Measurements from ENCODE around the gene TMEM214. TPM values are rescaled to one million over a fixed set of nuclear protein-coding genes. Genes with fewer than 3 reads are reported as not detected.

The TMEM214 gene
- total RNA-seq, 2 donors from 2014 or later, result 50.5 to 53.6 TPM

- Mint-ChIP-seq H3K4me3 (no peak overlapping the region), H3K9me3 (no peaks in the 10 kb centered on the region), H3K36me3 (ENCODE audit: insufficient read depth in 2 of 2) (no peaks in the 10 kb centered on the region), H3K27me3 (ENCODE audit: low read depth) (peaks cover 6% of the 10 kb centered on the region), H3K27ac (no peak overlapping the region), H3K4me1 (ENCODE audit: low read depth) (no peaks in the 10 kb centered on the region)
- no peak for ATAC-seq (replicated peaks in 1 of 2)
- no peak for DNase-seq
These were observed 30.8 kb upstream of the TMEM214 start for GRCh38 chr2:27001950-27002349.

GRCh38 chr2:27003007-27003406 lies 29.8 kb upstream of the TMEM214 start:
- Mint-ChIP-seq H3K27me3 (ENCODE audit: low read depth) (peaks cover 6% of the 10 kb centered on the region), H3K4me3 (no peak overlapping the region), H3K9me3 (no peaks in the 10 kb centered on the region), H3K27ac (no peak overlapping the region), H3K4me1 (ENCODE audit: low read depth) (no peaks in the 10 kb centered on the region), H3K36me3 (ENCODE audit: insufficient read depth in 2 of 2) (no peaks in the 10 kb centered on the region)
- ATAC-seq (replicated peaks in 1 of 2) (no peak), DNase-seq (no peak)

- DNase-seq (no peak), ATAC-seq (replicated peaks in 1 of 2) (no peak)
- Mint-ChIP-seq H3K27me3 (ENCODE audit: low read depth) (peaks cover 6% of the 10 kb centered on the region), H3K9me3 (no peaks in the 10 kb centered on the region), H3K4me1 (ENCODE audit: low read depth) (no peaks in the 10 kb centered on the region), H3K27ac (no peak overlapping the region), H3K4me3 (no peak overlapping the region), H3K36me3 (ENCODE audit: insufficient read depth in 2 of 2) (no peaks in the 10 kb centered on the region)
These were observed 28.9 kb upstream of the TMEM214 start for GRCh38 chr2:27003857-27004256.

GRCh38 chr2:27006602-27007415 lies 26.0 kb upstream of the TMEM214 start:
- Mint-ChIP-seq H3K4me1 (ENCODE audit: low read depth) (peaks cover 7% of the 10 kb centered on the region), H3K9me3 (no peaks in the 10 kb centered on the region), H3K27me3 (ENCODE audit: low read depth) (peaks cover 12% of the 10 kb centered on the region), H3K27ac (no peak overlapping the region), H3K4me3 (no peak overlapping the region), H3K36me3 (ENCODE audit: insufficient read depth in 2 of 2) (no peaks in the 10 kb centered on the region)
- DNase-seq (no peak), ATAC-seq (replicated peaks in 1 of 2) (no peak)

- no peak overlapping the region for H3K4me3 Mint-ChIP-seq
- DNase-seq (no peak), ATAC-seq (replicated peaks in 1 of 2) (no peak)
- H3K9me3 Mint-ChIP-seq, result no peaks in the 10 kb centered on the region
- no peaks in the 10 kb centered on the region for H3K36me3 Mint-ChIP-seq (ENCODE audit: insufficient read depth in 2 of 2)
- H3K27me3 Mint-ChIP-seq (ENCODE audit: low read depth), result peaks cover 16% of the 10 kb centered on the region
- peaks cover 7% of the 10 kb centered on the region for H3K4me1 Mint-ChIP-seq (ENCODE audit: low read depth)
- no peak overlapping the region for H3K27ac Mint-ChIP-seq
These were observed 25.1 kb upstream of the TMEM214 start for GRCh38 chr2:27007416-27008374.

GRCh38 chr2:27008678-27009077 lies 24.1 kb upstream of the TMEM214 start:
- Mint-ChIP-seq H3K4me1 (ENCODE audit: low read depth) (peaks cover 7% of the 10 kb centered on the region), H3K9me3 (no peaks in the 10 kb centered on the region), H3K27me3 (ENCODE audit: low read depth) (peaks cover 18% of the 10 kb centered on the region), H3K36me3 (ENCODE audit: insufficient read depth in 2 of 2) (no peaks in the 10 kb centered on the region), H3K27ac (no peak overlapping the region), H3K4me3 (no peak overlapping the region)
- no peak for DNase-seq
- ATAC-seq (replicated peaks in 1 of 2), result no peak

- DNase-seq (no peak), ATAC-seq (replicated peaks in 1 of 2) (no peak)
- no peak overlapping the region for H3K27ac Mint-ChIP-seq
- H3K9me3 Mint-ChIP-seq, result no peaks in the 10 kb centered on the region
- H3K36me3 Mint-ChIP-seq (ENCODE audit: insufficient read depth in 2 of 2), result no peaks in the 10 kb centered on the region
- H3K27me3 Mint-ChIP-seq (ENCODE audit: low read depth), result peaks cover 18% of the 10 kb centered on the region
- H3K4me1 Mint-ChIP-seq (ENCODE audit: low read depth), result peaks cover 7% of the 10 kb centered on the region
- H3K4me3 Mint-ChIP-seq, result no peak overlapping the region
These were observed 23.7 kb upstream of the TMEM214 start for GRCh38 chr2:27009083-27009482.

- Mint-ChIP-seq H3K9me3 (no peaks in the 10 kb centered on the region), H3K27me3 (ENCODE audit: low read depth) (peaks cover 18% of the 10 kb centered on the region), H3K36me3 (ENCODE audit: insufficient read depth in 2 of 2) (no peaks in the 10 kb centered on the region), H3K4me3 (no peak overlapping the region), H3K4me1 (ENCODE audit: low read depth) (peaks cover 7% of the 10 kb centered on the region), H3K27ac (no peak overlapping the region)
- ATAC-seq (replicated peaks in 1 of 2), result no peak
- DNase-seq, result no peak
These were observed 23.0 kb upstream of the TMEM214 start for GRCh38 chr2:27009716-27010115.

GRCh38 chr2:27010139-27010538 lies 22.6 kb upstream of the TMEM214 start:
- Mint-ChIP-seq H3K4me1 (ENCODE audit: low read depth) (peaks cover 7% of the 10 kb centered on the region), H3K4me3 (no peak overlapping the region), H3K27ac (no peak overlapping the region), H3K36me3 (ENCODE audit: insufficient read depth in 2 of 2) (no peaks in the 10 kb centered on the region), H3K27me3 (ENCODE audit: low read depth) (peaks cover 18% of the 10 kb centered on the region), H3K9me3 (no peaks in the 10 kb centered on the region)
- ATAC-seq (replicated peaks in 1 of 2), result no peak
- no peak for DNase-seq

GRCh38 chr2:27013738-27014137 lies 19.0 kb upstream of the TMEM214 start:
- DNase-seq, result no peak
- no peak for ATAC-seq (replicated peaks in 1 of 2)
- peaks cover 7% of the 10 kb centered on the region for H3K4me1 Mint-ChIP-seq (ENCODE audit: low read depth)
- H3K4me3 Mint-ChIP-seq, result no peak overlapping the region
- H3K36me3 Mint-ChIP-seq (ENCODE audit: insufficient read depth in 2 of 2), result no peaks in the 10 kb centered on the region
- H3K9me3 Mint-ChIP-seq, result no peaks in the 10 kb centered on the region
- no peak overlapping the region for H3K27ac Mint-ChIP-seq
- H3K27me3 Mint-ChIP-seq (ENCODE audit: low read depth), result peaks cover 12% of the 10 kb centered on the region

GRCh38 chr2:27014771-27015433 lies 17.9 kb upstream of the TMEM214 start:
- H3K36me3 Mint-ChIP-seq (ENCODE audit: insufficient read depth in 2 of 2), result no peaks in the 10 kb centered on the region

GRCh38 chr2:27016801-27017325 lies 15.9 kb upstream of the TMEM214 start:
- ATAC-seq (replicated peaks in 1 of 2), result peak in 1 of 2 donors; percentile 21
- DNase-seq, result peak; percentile 42 to 53
- H3K36me3 Mint-ChIP-seq (ENCODE audit: insufficient read depth in 2 of 2), result no peaks in the 10 kb centered on the region

More at GRCh38 chr2:27014771-27015433, 17.9 kb upstream of the TMEM214 start:
- no peak overlapping the region for H3K4me3 Mint-ChIP-seq
- no peak overlapping the region for H3K27ac Mint-ChIP-seq
- ATAC-seq (replicated peaks in 1 of 2), result no peak
- H3K4me1 Mint-ChIP-seq (ENCODE audit: low read depth), result peaks cover 5% of the 10 kb centered on the region
- H3K9me3 Mint-ChIP-seq, result no peaks in the 10 kb centered on the region
- peaks cover 7% of the 10 kb centered on the region for H3K27me3 Mint-ChIP-seq (ENCODE audit: low read depth)
- no peak for DNase-seq

GRCh38 chr2:27018142-27018541 lies 14.6 kb upstream of the TMEM214 start:
- DNase-seq (no peak), ATAC-seq (replicated peaks in 1 of 2) (no peak)
- no peak overlapping the region for H3K27ac Mint-ChIP-seq
- no peak overlapping the region for H3K4me3 Mint-ChIP-seq
- no peaks in the 10 kb centered on the region for H3K4me1 Mint-ChIP-seq (ENCODE audit: low read depth)
- H3K36me3 Mint-ChIP-seq (ENCODE audit: insufficient read depth in 2 of 2), result no peaks in the 10 kb centered on the region
- H3K27me3 Mint-ChIP-seq (ENCODE audit: low read depth), result no peaks in the 10 kb centered on the region
- no peaks in the 10 kb centered on the region for H3K9me3 Mint-ChIP-seq

More at GRCh38 chr2:27016801-27017325, 15.9 kb upstream of the TMEM214 start:
- no peak overlapping the region for H3K4me3 Mint-ChIP-seq
- H3K27ac Mint-ChIP-seq, result no peak overlapping the region
- H3K4me1 Mint-ChIP-seq (ENCODE audit: low read depth), result no peaks in the 10 kb centered on the region
- peaks cover 6% of the 10 kb centered on the region for H3K27me3 Mint-ChIP-seq (ENCODE audit: low read depth)
- H3K9me3 Mint-ChIP-seq, result no peaks in the 10 kb centered on the region

All from activated T-cell treated with anti-CD3 and anti-CD28 coated beads, Interleukin-2, amount 50 U/mL, for 72 hours (primary cell).